Choroid plexus epithelial cell (primary cell): ENCODE results near the gene DYSF.

Experiments used
- DNase-seq: peaks from one replicate; pipeline ENCODE4 v3.0.0-alpha.2; 2010; ENCODE audit warnings: low read depth
- H3K4me3 ChIP-seq: 2 replicates; pipeline ENCODE4 v1.5.1; 2011; ENCODE audit warnings: low read depth, mild to moderate bottlenecking, control low read depth, low read length, moderate library complexity
- CTCF ChIP-seq: conservative IDR thresholded peaks from 2 replicates; pipeline ENCODE4 v1.5.1; 2011; ENCODE audit warnings: low read depth, mild to moderate bottlenecking, control low read depth, inconsistent platforms, low read length, moderate library complexity

Gene DYSF

GRCh38 chr2:71615767-71616730 lies 162.7 kb downstream of the DYSF start:
- no peak for TF ChIP-seq CTCF
- no peak for DNase-seq
- no peak overlapping the region for H3K4me3 ChIP-seq

DNA sequence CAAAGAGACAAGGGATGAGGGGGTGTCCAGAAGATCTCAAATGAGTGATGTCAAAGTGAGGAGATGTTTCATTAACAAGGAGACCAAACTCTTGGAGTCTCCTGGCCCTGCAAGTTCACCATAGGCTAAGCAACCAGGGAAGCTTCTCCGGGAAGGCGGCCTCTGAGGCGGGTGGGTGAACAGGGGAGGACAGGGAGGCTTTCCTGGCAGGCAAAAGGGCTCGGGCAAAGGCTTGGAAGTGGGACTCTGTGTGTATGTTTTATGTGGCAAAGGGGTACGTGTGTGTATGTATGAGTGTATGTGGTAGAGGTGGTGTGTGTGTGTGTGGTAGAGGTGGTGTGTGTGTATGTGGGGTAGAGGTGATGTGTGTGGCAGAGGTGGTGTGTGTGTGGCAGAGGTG lies 163.9 kb downstream of the DYSF start:
- no peak for TF ChIP-seq CTCF
- no peak for DNase-seq
- no peak overlapping the region for H3K4me3 ChIP-seq

DNA sequence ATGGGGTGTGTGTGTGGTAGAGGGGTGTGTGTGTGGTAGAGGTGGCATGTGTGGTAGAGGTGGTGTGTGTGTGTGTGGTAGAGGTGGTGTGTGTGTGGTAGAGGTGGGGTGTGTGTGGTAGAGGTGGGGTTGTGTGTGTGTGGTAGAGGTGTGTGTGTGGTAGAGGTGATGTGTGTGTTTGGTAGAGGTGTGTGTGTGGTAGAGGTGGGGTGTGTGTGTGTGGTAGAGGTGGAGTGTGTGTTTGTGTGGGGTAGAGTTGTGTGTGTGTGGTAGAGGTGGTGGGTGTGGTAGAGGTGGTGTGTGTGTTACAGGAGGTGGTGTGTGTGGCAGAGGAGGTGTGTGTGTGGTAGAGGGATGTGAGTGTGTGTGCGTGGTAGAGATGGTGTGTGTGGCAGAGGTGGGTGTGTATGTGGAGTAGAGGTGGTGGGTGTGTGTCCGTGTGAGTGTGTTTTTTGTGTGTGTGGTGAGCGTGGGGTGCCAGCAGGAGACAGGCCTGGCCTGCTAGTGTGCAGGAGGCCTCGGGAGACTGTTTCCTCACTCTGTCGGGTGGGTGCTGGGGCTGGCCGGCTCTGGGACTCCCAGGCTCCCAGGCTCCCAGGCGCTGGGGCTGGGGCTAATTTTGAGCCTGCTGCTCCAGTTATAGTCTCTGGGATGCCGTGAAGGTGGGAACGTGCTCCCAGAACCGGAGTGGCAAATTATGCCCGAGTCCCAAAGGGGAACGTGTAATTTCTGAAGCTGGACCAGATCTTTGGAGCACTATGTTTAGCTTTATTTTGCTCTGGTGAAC lies 165.2 kb downstream of the DYSF start:
- TF ChIP-seq CTCF = peak; percentile 33
- H3K4me3 ChIP-seq = no peak overlapping the region
- DNase-seq = peak; percentile 38

GRCh38 chr2:71619230-71619741 lies 165.9 kb downstream of the DYSF start:
- DNase-seq = no peak
- H3K4me3 ChIP-seq = no peak overlapping the region
- no peak for TF ChIP-seq CTCF

- no peak for TF ChIP-seq CTCF
- no peak overlapping the region for H3K4me3 ChIP-seq
- DNase-seq = no peak
Observed at GRCh38 chr2:71620116-71620515, 166.8 kb downstream of the DYSF start.

GRCh38 chr2:71620851-71621251 lies 167.5 kb downstream of the DYSF start:
- no peak overlapping the region for H3K4me3 ChIP-seq
- no peak for DNase-seq
- no peak for TF ChIP-seq CTCF
